CD4-positive, alpha-beta T cell treated with Interleukin-4 for 4 hours (primary cell): ENCODE data around the gene PINK1.

Experiments used
- DNase-seq: peaks from one replicate; pipeline ENCODE4 v3.0.0-alpha.2; 2020

The PINK1 gene

DNA sequence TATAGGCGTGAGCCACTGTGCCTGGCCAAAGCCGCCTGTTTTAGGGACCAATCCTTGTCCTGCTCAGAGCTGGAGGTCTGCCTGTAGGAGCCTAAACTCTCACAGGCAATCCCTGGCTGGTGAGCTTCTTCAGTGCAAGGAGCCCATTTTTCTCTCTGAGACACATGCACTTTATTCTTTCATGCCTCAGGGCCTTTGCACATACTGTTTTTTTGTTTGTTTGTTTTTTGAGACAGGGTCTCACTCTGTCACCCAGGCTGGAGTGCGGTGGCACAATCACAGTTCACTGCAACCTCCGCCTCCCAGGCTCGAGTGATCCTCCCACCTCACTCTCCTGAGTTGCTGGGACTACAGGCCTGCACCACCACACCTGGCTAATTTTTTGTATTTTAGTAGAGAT is 21.6 kb upstream of the PINK1 start:
- no peak for DNase-seq

DNA sequence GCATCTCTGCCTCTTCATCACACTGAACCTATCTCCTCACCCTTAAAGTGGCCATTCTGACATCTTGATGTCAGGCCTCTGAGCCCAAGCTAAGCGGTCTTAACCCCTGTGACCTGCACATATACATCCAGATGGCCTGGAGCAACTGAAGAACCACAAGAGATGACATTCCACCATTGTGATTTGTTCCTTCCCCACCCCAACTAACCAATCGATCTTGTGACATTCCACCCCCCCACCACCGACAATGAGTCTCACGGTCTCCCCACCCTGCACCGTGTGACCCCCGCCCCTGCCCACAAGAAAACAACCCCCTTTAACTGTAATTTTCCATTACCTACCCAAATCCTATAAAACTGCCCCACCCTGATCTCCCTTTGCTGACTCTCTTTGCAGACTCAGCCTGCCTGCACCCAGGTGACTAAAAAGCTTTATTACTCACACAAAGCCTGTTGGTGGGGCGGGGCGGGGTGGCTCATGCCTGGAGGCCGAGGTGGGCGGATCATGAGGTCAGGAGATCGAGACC is 21.0 kb upstream of the PINK1 start:
- no peak for DNase-seq

DNA sequence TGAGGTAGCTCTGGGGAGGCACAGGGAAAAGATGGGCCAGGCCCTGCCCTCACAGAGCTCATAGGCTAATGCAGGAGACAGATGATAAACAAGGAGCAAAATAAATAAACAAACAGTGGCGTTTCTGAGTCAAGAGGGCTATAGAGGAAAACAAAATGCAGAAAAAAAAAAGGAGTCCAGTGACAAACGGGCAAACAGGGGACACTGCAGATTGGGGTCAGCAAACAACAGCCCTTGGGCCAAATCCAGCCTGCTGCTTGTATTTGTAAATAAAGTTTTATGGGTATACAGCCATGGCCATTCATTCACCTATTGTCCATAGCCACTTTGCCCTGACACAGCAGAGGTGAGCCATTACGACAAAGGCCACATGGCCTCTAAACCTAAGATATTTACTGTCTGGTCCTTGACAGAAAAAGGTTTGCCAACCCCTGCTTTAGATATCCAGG is 19.1 kb upstream of the PINK1 start:
- no peak for DNase-seq

DNA sequence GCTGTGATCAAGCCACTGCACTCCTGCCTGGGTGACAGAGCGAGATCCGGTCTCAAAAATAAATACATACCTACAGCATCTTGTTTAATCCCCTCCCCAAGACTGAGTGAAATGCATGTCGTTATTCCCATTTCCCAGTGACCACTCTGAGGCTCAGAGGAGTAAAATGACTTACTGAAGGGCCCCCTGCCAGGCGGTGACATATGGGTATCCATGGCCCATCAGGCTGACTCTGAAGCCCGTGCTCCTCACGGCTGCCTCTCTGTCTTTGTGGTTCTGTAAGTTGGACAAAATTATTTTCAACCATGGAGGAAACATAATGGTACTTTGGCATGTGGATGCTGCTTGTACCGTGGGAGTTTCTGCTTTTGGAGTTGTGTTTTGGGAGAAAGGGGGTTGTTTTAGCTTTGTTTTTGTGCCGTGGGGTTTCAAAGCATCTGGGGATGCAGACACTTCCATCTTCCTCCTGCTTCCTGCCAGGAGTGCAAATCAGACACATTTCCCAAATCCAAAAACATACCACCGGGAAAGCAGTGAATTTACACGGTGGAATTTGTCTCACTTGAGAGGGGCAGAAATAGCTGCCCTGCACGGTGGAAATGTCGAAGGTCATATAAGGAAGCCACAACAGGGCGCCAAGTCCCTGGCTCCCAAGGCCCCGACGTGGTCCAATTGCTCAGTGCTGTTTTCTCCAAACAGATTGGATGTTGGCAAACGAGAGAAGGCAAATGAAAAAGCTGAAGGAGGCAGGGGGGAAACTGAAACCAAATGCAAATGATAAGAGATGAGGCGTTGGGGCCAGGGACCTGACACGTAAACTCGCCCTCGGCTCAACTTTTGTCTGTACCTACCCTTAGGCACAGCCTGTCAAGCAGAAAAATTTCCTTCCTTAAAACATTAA is 17.1 kb upstream of the PINK1 start:
- no peak for DNase-seq

DNA sequence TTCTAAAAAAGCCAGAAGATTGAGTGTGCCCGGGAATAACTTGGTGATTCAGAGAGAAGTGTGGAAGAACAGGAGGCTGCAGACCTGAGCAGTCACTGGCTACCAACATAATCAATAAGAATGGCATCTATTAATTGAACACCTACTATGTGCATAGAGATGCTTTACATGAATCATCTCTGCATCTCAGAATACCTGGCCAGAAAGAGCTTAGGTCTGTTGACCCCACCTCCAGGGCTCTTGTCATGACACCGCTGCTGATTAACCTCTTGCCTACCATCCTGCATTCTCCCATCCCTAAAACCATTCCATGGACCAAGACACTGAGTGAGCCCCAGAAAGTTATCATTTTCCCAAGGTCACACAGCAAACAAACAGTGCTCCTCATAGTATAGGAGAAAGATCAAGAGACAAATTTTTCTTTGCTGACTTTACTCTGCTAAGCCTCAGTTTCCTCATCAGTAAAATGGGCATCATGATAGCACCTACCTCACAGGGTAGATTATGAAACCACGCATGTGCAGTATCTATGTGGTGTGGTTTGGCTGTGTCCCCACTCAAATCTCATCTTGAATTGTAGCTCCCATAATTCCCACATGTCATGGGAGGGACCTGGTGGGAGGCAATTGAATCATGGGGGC is 16.3 kb upstream of the PINK1 start:
- no peak for DNase-seq

DNA sequence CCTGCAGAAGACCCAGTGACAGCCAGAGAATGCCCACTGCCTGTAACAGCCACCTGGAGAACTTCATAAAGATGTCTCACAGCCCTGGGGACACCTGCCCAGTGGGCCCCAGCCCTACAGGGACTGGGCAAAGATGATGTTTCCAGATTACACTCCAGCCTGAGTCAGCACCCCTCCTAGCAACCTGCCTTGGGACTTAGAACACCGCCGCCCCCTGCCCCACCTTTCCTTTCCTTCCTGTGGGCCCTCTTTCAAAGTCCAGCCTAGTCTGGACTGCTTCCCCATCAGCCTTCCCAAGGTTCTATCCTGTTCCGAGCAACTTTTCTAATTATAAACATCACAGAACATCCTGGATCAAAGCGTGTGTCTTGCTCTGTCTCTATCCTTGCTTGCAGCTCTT is 14.7 kb upstream of the PINK1 start:
- no peak for DNase-seq

DNA sequence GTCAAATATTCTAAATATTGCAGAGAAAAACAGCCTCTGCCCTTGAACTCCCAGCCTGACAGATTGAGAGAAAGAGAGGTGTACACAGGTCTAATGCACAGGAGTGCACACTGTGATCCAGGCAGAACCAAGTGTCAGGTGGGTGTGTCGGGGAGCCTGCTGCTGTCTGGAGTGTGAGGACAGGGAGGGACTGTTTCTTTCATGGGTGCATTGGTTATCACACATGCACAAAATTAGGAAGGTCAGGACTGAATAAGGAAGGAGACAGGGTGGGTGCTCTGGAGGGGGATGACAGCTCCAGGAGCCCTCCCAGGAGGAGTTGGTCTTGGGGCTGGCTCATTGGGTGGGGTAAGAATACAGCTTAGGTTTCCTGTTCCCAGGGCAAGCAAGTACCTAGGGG is 13.3 kb upstream of the PINK1 start:
- DNase-seq = no peak

DNA sequence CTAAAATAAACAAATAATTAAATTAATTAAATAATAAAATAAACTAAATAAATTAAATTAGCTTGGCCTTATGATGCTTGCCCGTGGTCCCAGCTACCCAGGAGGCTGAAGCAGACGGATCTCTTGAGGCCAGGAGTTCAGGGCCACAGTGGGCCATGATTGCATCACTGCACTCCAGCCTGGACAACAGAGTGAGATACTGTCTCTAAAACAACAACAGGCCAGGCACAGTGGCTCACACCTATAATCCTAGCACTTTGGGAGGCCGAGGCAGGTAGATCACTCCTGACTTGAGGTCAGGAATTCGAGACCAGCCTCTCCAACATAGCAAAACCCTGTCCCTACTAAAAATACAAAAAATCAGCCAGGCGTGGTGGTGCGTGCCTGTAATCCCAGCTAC is 12.2 kb upstream of the PINK1 start:
- no peak for DNase-seq

DNA sequence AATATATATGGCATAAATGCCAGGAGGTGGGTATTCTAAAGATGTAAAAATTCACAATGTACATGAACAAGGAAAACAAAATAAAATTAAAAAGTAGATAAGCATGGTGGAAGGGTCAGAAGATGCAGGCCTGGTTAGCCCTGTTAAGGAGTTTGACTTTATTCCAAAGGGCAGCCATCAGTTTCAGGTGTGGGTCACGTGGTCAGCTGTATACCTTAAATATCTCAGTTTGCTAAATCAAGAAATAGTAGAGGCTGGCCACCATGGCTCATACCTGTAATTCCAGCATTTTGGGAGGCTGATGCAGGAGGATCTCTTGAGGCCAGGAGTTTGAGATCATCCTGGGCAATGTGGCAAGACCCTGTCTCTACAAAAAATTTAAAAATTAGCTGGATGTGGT is 8.5 kb upstream of the PINK1 start:
- no peak for DNase-seq

DNA sequence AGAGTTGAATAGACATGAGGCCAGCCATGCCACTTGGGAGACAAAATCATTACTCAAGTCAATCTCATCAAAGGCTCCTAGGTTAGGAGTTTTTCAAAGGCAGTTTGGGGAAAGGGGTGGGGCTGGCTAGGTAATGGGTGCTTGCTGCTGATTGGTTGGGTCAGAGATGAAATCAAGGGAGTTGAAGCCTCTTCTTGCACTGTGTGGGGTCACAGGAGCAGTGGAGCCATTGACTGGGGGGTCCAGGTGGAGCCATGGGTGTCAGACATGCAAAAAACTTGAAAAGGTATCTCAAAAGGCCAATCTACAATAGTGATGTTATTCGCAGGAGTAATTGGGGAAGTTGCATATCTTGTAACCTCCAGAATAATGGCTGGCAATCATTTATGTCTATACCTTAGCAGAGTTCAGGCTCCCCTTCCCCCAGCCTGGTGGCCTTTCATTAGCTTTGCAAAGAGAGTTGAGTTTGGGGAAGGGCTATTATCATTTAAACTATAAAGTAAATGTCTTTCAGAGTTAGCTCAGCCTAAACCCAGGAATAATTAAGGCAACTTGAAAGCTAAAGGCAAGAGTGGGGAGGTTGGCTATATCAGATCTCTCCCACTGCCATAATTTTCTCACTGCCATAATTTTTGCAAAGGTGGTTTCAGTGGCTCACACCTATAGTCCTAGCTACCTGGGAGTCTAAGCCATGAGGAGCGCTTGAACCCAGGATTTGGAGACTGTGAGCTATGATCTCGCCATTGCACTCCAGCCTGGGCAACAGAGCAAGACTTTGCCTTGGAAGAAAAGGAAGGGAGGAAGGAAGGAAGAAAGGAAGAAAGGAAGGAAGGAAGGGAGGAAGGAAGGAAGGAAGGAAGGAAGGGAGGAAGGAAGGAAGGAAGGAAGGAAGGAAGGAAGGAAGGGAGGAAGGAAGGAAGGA is 7.8 kb upstream of the PINK1 start:
- no peak for DNase-seq

DNA sequence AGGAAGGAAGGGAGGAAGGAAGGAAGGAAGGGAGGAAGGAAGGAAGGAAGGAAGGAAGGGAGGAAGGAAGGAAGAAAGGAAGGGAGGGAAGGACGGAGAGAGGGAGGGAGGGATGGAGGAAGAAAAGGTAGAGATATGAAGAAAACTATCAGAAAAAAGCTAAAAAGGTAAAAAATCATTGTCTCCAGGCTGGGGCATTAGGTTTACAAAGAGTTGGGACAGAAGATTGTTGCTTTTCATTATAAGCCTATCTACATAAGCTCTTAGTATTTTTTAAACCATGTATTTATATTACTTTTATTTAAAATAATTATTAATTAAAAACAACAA is 7.2 kb upstream of the PINK1 start:
- DNase-seq = no peak

DNA sequence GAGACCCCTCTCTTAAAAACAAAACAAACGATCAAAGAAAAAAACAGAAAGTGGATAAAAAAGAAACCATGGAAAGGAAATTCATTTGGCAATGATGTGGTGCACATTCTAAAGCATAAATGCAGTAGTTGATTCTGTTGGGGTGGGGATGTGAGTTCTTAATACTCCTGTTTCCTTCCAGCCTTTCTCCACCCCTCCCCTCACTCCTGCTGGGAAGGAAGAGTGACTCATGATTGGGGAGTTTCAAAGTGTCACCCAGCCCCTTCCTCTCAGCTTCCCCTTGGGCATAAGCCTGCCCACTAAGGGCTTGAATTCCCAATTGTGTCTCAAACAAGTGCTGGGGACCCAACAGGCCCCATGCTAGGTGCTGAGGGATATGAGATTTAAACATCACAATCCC is 6.7 kb upstream of the PINK1 start:
- DNase-seq = no peak

DNA sequence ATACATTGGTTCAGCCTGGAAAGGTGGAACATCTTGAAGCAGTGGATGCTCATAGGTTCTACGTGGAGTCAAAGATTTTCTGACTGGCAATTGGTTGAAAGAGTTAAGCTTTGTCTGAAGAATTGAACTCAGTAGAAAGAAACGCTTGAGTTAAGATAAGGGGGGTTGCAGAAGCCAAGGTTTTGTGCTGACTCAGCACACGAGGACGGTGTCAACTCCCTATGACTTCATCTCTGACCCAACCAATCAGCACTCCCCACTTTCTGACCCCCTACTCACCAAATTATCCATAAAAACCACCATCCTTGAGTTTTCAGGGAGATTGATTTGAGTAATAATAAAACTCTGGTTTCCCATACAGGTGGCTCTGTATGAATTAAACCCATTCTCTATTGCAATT is 2.5 kb upstream of the PINK1 start:
- DNase-seq = no peak

DNA sequence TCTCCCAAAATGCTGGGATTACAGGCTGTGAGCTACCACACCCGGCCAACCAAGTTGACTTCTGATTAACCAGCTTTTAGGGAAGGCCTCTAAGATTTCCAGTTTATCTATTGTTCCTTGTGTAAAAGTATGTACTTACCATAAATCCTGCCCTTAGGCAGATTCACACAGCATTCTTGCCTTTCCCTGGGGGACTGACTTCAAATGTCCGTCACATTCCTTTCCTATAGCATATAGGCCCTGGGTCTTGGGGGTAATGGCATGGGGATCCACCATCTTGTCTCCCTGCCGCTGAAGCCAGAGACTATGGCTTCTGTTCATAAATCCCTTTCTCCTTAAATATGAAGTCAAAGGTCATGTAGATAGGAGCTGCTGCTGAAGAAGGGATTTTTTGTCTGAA is 872 bp upstream of the PINK1 start:
- no peak for DNase-seq

DNA sequence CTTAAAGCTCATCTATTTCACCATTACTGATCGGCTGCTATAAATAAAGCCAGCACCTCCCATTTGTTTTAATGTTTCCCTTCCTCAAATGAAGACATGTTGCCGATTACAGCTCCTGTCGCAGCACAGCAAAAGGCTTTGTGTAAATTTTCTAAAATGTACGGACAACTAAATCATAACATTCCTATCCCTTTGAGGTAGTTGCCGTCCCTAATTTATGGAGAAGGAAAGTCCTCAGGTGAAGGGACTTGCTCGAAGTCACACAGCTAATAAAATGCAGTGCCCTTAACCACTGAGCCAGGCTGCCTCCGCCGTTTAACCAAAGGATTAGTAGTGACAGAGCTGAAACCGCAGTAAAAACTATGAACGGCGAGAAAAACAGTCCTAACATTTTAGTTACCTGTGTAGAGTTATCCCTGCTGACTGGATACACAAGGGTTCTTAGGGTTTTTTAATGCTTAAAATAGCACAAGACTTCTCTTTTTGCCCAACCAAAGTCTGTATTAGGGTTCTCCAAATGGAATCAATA is 871 bp downstream of the PINK1 start:
- DNase-seq = peak; percentile 15

DNA sequence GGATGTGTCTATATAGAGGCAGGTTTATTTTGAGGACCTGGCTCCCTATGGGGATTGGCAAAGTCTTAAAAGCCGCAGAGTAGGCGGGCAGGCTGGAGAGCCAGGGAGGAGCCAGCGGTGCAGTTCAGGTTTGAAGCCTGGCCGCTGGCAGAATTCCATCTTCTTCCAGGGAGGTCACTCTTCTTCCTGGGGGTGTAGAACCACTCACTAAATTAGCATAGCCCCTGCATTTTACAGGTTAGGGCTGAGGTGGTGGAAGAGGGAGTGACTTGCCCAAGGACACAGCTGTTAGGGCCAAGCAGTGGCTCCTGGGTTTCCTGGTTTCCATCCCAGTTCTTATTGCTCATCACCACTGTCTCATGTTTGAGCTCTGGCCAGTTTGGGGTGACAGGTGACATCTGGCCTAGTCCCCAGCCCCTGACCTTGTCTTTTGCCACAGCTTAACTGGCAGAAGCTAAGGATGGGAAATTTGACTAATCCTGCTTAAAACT is 1.4 kb downstream of the PINK1 start:
- peak; percentile 20 for DNase-seq

DNA sequence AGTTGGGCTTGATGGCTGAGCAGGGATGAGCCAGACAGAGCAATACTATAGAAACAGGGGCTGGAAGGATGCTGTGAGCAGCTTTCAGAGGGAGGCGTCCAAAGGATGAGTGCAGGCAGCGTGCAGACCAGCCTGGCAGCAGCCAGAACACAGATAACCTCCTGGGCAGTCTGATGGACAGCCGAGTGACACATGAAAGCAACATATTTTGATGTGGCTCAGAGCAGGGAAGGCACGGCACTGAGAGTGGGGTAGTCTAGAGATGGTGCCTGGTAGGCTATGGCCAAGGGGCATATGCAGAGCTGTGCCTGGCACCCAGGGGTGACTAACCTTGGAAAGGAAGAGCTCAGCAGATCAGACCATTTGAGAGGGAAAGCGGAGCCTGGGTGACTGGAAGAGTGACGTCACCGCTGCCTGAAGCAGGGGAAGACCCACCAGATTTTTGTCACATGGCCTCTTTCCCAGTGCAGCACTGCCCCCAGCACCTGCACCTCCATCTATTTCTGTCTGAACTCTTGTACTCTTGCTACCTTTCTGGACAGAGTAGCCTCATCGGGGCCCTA is 3.6 kb downstream of the PINK1 start:
- DNase-seq = no peak

DNA sequence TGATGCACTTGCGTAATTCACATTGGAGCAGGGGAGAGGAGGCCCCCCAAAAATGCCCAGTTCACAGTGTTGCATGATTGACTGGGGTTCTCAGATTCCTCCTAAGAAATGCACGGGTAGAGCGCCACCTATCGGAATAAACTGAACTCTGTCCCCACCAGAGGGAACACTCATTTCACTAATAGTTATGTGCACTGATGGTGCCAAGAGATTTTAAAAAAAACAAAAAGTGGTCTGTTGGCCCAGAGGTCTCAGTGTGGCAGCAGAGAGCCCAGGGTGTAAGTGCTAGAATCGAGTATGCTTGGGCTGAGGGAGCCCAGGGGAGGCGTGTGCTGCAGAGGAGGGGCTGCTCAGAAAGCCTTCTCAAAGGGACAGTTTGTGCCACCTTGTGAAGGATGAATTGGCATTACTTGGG is 6.9 kb downstream of the PINK1 start:
- peak; percentile 71 for DNase-seq

DNA sequence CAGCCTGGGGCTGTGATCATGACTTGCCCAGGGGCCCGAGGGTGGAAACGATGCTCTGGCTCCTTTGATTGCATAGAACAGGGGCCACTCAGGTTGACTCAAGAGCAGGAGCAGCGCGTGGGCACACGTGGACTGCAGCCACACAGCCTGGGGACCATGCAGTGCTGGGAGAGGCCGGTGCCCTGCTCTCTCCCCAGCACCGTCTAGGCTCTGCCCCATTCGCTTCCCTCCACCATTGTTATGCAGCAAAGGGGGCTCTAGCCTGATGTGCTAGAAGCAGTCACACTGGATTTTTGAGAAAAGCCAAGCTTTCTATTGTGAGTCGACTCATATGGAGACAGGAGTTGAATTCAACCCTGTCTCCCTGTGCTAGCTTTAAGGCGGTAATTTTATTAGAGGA is 8.7 kb downstream of the PINK1 start:
- no peak for DNase-seq

DNA sequence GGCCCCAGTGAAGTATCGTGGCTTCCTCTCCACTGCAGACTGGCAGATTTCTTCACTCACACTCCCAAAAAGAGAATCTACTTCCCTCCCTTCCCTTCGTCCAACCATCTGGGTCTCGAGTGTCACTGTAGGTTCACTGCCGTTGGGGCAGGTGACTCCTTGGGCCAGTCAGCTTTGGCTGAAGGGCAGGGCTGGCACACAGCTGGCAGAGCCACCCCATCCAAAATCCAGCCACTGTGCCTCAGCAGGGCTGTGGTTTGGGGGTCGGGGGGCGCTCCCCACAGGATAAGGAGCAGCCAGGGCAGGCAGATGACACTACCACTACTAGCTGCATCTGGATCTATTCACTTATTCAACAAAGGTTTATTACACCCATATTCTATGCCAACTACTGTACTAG is 9.8 kb downstream of the PINK1 start:
- no peak for DNase-seq

DNA sequence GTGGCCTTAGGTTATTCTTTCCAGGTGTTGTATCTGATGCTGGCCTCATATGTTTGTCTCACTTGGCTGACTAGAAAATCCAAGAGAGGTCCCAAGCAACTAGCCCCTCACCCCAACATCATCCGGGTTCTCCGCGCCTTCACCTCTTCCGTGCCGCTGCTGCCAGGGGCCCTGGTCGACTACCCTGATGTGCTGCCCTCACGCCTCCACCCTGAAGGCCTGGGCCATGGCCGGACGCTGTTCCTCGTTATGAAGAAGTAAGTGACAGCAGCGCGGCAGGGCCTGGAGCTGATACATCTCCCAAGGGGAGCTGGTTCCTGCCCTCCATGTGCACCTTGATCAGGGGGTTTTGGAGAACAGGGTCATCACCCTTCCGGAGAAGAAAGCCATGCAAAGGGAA is 11.2 kb downstream of the PINK1 start:
- no peak for DNase-seq

DNA sequence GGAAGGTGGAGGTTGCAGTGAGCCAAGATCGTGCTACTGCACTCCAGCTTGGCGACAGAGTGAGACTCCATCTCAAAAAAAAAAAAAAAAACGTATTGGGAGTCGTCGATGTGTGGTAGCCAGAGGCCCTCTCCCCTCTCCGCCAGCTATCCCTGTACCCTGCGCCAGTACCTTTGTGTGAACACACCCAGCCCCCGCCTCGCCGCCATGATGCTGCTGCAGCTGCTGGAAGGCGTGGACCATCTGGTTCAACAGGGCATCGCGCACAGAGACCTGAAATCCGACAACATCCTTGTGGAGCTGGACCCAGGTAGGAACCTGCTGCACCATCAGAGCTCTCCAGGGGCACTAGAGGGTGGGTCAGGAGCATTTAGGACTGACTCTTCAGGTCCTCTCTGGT is 12.2 kb downstream of the PINK1 start:
- DNase-seq = no peak

DNA sequence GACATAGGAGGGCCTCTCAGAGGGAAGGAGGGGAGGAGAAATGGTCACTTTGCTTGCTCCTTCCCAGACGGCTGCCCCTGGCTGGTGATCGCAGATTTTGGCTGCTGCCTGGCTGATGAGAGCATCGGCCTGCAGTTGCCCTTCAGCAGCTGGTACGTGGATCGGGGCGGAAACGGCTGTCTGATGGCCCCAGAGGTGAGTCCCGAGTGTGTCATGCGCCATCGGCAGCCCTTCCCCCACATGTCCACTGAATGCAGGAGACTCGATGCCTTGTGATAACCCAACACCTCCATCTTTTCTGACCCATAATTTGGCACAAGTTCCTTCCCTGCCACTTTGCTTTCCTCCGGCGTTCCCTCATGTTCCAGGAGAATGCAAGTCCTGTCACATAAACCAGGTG is 15.2 kb downstream of the PINK1 start:
- DNase-seq = no peak
